ENCODE results near the gene DAGLB.

The DAGLB gene

DNA sequence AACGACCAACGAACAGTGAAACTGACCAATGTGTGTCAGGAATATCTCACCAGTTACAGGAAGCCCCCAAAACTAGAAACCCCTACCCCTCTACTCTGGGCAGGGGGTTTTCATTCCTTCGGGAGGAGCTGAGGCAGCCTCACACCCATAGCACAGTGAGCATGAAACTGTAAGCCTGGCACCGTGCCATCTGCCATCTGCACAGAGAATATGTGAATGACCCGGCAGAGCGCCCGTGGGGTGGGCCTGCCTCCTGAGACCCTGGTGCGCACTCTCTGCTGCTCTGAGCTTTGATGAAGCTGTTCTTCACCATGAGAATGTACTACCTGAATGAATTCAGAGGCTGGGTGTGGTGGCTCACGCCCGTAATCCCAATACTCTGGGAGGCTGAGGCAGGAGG, 27.1 kb downstream of the DAGLB start:
- H3K4me3 ChIP-seq (ENCODE audit: control insufficient read depth, low read depth, low read length): no peak overlapping the region
- TF ChIP-seq, protein P1, sequence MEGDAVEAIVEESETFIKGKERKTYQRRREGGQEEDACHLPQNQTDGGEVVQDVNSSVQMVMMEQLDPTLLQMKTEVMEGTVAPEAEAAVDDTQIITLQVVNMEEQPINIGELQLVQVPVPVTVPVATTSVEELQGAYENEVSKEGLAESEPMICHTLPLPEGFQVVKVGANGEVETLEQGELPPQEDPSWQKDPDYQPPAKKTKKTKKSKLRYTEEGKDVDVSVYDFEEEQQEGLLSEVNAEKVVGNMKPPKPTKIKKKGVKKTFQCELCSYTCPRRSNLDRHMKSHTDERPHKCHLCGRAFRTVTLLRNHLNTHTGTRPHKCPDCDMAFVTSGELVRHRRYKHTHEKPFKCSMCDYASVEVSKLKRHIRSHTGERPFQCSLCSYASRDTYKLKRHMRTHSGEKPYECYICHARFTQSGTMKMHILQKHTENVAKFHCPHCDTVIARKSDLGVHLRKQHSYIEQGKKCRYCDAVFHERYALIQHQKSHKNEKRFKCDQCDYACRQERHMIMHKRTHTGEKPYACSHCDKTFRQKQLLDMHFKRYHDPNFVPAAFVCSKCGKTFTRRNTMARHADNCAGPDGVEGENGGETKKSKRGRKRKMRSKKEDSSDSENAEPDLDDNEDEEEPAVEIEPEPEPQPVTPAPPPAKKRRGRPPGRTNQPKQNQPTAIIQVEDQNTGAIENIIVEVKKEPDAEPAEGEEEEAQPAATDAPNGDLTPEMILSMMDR (conservative IDR thresholded peaks at IDR 0.05; ENCODE audit: control insufficient read depth, insufficient read depth, low read depth, low read length): no peak
- DNase-seq (ENCODE audit: low read depth): no peak

DNA sequence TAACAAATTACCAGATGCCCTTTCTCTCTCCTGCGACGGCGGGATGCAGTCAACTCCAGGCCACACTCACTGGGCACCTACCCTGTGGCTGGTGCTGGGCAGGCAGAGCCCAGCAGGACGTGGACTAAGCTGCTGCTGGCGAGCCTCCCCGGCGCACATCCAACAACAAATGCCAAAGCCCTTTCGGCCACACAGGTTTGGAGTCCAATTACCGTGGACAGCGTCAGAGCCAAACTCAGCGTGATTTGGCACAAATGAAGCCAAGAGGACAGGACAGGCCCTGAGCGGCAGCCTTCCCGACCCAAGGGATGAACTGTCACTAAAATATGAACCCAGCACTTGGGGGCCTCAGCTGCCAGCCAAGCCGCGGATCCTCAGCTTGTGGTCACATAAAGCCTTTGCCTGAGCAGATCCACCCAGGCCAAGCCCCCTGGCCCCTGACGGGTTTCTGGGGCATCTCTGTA, 28.4 kb downstream of the DAGLB start:
- no peak for DNase-seq (ENCODE audit: low read depth)
- H3K4me3 ChIP-seq (ENCODE audit: control insufficient read depth, low read depth, low read length): no peak overlapping the region
- TF ChIP-seq, protein P1 (conservative IDR thresholded peaks at IDR 0.05; ENCODE audit: control insufficient read depth, insufficient read depth, low read depth, low read length): no peak

DNA sequence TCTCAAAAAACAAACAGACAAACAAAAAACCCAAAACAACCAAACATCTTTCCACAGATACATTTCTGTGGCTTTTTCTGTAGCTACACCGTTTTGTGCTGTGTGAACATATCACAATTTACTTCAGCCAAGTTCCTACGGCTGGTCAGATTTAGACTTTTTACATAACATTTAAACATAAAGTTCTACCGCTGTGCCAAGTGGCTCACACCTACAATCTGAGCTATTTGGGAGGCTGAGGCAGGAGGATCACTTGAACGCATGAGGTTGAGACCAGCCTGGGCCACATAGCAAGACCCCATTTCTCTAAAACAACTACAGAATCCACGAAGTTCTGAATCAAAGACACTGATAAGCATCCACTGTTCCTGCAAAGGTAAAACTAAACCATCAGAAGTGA, 30.3 kb downstream of the DAGLB start:
- TF ChIP-seq, protein P1 (conservative IDR thresholded peaks at IDR 0.05; ENCODE audit: control insufficient read depth, insufficient read depth, low read depth, low read length): no peak
- no peak overlapping the region for H3K4me3 ChIP-seq (ENCODE audit: control insufficient read depth, low read depth, low read length)
- DNase-seq (ENCODE audit: low read depth): no peak

DNA sequence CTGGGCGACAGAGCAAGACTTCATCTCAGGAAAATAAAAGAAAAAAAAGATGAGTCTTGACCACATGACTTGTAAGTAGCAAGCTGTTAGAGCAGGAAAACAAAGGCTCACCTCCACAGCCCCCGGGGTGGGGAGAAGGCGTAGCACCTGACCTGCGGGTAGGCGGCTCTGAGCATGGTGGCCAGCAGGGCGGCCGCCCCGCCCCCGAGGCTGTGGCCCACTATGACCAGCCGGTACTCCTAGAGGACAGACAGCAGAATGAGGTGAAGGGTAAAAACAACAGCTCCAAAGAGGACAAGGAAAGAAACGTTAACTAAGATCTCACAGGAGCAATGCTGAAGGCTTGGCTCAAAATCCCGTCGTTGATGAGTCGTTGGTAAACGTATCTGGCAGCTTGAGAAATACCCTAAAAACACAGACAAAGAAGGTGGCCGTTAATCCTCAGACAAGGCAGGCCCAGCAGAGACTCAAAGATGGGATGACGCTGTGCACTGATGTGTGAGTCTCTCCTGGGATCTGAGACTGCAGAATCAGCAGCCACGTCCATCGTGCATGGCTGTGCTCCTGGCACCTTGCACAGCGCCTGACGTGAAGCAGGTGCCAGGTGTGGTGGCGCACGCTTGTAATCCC, 31.1 kb downstream of the DAGLB start:
- H3K4me3 ChIP-seq (ENCODE audit: control insufficient read depth, low read depth, low read length): no peak overlapping the region
- DNase-seq (ENCODE audit: low read depth): peak; percentile 70
- TF ChIP-seq, protein P1 (conservative IDR thresholded peaks at IDR 0.05; ENCODE audit: control insufficient read depth, insufficient read depth, low read depth, low read length): no peak

DNA sequence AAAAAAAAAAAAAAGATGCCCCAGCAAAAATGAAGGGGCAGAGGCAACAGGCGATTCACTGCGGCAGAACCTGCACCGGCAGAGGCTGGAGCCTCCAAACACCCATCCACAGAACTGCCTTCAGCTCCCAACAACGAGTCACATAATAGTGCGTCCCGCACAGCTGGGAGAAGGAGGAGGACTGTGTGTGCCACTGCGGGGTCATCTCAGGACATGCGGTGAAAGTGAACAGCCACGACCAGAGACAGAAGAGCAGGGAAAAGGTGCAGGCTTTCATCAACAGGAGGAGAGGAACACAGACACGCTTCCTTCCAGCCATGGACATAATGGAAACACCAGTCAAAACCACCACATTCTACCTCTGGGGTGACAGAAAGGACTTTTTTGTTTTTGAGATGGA, 34.1 kb downstream of the DAGLB start:
- no peak overlapping the region for H3K4me3 ChIP-seq (ENCODE audit: control insufficient read depth, low read depth, low read length)
- DNase-seq (ENCODE audit: low read depth): no peak
- TF ChIP-seq, protein P1 (conservative IDR thresholded peaks at IDR 0.05; ENCODE audit: control insufficient read depth, insufficient read depth, low read depth, low read length): no peak

DNA sequence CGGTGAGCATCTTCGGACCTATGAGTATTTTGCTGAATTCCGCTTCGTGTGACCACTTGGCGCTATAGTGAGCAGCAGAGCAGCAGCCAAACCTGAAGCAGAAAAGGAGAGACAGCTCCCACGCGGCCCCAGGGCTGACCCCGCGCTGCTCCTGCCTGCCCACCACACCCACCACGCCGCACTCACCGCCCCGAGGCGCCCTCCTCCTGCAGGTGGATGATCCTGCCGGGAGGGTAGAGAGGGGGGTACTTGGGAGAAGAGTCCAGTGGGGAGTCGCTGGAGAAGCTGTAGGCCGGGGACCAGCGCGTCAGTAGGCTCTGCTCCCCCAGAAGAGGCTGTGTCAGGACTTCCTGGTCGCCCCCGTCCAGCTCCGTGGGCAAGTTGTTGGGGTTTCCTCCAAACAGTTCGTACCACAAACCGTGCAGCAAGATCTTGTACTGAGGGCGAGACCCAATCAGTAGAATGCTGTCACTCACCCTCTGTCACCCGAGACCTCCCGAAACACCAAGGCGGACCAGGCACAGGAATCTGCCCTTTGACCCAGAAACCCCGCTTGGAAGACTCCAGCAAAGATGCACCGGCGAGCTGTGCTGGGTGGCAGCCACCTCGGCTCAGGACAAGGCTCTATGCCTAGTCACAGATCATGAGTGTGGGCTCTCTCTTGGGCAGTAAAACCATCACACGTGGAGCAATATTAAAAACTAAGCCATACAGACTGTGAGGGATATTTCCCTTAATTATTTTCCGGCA, 37.6 kb downstream of the DAGLB start:
- no peak overlapping the region for H3K4me3 ChIP-seq (ENCODE audit: control insufficient read depth, low read depth, low read length)
- TF ChIP-seq, protein P1 (conservative IDR thresholded peaks at IDR 0.05; ENCODE audit: control insufficient read depth, insufficient read depth, low read depth, low read length): no peak
- DNase-seq (ENCODE audit: low read depth): no peak
